ENCODE measurements around the gene SLC6A18.

SLC6A18 gene

GRCh38 chr5:1225081-1225480 lies at the start of gene SLC6A18:
Gene SLC6A18 (plus strand): TSS chr5:1225381. CDS start chr5:1225478, 97 bp downstream.
- no peak for TF ChIP-seq CTCF (IDR thresholded peaks at IDR 0.05; ENCODE audit: low read depth, low read length)
- H3K4me3 ChIP-seq (ENCODE audit: low read depth, low read length) = no peak within 1 kb of the TSS
- in situ Hi-C loops (cut with HindIII; ENCODE audit: low sequenced_read_pairs) = no loop called here
- DNase-seq (ENCODE audit: low read depth, low spot score) = no peak

- no peak for DNase-seq (ENCODE audit: low read depth, low spot score)
- no peak for TF ChIP-seq CTCF (IDR thresholded peaks at IDR 0.05; ENCODE audit: low read depth, low read length)
- no peak overlapping the region for H3K4me3 ChIP-seq (ENCODE audit: low read depth, low read length)
- in situ Hi-C loops (cut with HindIII; ENCODE audit: low sequenced_read_pairs) = no loop called here
Measured at GRCh38 chr5:1175801-1176472, 49.2 kb upstream of the SLC6A18 start.

DNA sequence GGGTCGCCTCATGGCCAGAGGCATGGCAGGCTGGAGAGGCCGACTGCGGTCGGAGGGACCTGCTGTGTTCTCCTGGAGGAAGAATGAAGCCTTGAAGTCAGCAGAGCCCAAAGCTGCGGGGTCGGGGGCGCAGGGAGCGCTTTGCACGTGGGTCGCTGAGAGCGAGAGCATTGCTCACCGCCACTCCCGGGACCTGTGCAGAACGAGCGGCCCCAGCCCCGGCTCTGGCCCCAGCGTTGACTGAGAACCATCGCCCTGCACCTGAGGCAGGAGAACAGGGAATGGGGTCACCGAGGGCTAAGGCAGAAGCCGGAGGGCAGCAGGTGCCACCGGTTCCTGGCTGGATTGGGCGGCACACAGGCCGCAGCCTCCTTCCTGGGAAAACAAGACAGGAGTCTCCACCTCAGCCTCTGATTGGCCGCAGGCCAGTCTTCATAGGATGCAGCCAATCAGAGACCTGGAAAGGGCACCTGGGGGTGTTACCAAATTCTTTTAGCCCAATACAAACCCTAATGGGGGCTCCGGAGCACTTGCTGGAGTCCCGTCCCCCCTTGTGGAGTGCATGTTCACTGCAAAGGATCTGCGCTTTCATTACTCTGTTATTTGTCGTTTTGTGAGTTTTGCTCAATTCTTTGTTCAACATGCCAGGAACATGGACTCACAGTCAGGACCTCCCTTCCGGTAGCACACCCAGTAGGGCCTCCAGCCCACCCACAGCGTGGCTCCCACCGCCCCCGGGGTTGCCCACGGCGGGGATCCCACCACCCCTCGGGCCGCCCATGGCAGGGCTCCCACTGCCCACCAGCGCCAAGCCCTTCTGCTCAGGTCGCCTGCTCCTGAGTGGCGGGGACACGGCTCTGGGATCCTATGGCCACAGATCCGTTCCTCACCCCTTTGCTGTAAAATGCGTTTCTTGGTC lies 48.4 kb upstream of the SLC6A18 start:
- TF ChIP-seq CTCF (IDR thresholded peaks at IDR 0.05; ENCODE audit: low read depth, low read length) = no peak
- no peak overlapping the region for H3K4me3 ChIP-seq (ENCODE audit: low read depth, low read length)
- in situ Hi-C loops (cut with HindIII; ENCODE audit: low sequenced_read_pairs) = no loop called here
- DNase-seq (ENCODE audit: low read depth, low spot score) = no peak

DNA sequence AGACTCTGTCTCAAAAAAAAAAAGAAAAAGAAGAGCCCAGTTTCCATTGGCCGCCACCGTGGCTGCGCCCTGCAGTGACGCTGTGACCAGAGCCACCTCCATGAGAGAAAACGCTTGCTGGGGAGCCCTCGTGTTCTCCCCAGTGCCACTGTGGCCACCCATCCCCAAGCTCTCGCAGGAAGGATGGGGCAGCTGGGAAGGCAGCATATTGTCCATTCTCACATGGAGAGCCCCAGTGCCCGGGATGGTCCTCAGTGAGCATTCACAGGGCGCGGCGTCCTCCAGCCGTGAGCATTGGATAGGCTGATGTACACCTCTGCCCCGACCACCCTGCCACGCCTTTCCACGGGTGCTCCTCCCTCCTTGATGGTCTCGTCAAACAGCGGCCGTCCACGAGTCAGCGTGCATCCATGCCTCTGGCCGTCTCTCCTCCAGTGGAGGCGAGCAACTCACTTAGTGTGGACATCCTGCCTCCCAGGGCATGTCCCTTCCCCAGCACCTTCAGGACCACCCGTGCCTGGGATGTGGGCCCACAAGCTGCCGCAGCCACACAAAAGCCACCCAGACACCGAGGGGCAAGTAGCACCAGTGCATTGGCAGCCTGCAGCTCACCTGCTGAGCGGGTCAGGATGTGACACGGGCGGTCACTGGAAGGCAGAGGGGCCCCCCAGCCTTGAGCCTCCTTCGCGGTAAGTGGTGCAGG lies 47.2 kb upstream of the SLC6A18 start:
- no peak for DNase-seq (ENCODE audit: low read depth, low spot score)
- no peak overlapping the region for H3K4me3 ChIP-seq (ENCODE audit: low read depth, low read length)
- TF ChIP-seq CTCF (IDR thresholded peaks at IDR 0.05; ENCODE audit: low read depth, low read length) = no peak
- in situ Hi-C loops (cut with HindIII; ENCODE audit: low sequenced_read_pairs) = no loop called here

DNA sequence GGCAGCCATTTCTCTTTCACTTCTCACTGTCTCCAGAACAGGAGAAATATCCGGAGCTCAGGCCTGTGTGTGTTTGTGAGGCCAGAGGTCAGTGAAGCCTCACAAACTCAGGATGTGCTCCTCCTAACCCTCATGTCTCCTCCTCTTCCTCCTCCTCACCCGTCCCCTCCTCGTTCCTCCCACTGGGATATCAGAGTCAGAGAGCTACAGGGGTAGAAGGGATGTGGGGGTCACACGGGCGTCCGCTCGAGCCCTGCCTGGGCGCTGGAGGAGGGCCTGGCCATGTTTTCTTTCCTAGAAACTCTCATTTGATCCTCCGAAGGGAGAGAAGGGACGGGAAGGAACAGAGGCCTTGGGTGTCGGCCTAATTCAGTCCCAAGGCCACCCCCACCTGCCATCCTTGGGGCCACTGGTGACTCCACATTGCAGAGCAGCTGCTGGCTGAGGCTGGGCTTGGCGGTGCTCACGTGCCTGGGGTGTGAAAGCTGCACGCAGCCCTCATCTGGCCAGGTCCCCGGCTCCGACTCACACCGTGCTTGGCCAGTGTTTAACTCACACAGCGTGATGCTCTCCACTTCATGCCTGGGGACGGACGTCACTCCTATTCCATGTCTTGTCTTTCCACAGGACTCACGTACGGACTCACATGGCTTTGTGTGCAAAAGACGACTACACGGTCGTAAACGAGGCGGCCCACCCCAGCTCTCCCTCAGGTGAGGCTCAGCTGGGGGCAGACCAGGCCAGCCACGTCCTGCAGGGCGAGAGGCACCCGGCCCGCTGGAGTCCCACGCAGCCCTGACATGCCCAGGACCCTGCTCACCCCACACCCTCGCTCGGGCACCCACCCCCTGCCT lies 46.4 kb upstream of the SLC6A18 start:
- no peak for TF ChIP-seq CTCF (IDR thresholded peaks at IDR 0.05; ENCODE audit: low read depth, low read length)
- in situ Hi-C loops (cut with HindIII; ENCODE audit: low sequenced_read_pairs) = no loop called here
- H3K4me3 ChIP-seq (ENCODE audit: low read depth, low read length) = no peak overlapping the region
- DNase-seq (ENCODE audit: low read depth, low spot score) = no peak

DNA sequence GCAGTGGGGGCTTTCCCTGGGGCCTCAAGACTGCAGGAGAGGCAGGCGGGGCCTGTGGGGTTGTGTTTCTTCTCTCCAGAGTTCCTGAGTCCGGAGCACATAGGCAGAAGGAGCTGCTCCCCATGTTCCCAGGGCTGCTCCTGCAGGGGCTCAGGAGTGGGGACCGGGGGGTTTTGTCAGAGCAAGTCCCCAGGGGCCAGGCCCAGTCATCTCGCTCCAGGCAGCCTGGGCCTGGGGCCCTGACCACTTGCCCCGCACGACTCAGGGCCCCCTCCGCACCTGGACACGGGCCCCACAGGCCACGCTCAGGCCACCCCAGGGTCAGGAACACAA lies 45.8 kb upstream of the SLC6A18 start:
- no peak for DNase-seq (ENCODE audit: low read depth, low spot score)
- in situ Hi-C loops (cut with HindIII; ENCODE audit: low sequenced_read_pairs) = no loop called here
- no peak for TF ChIP-seq CTCF (IDR thresholded peaks at IDR 0.05; ENCODE audit: low read depth, low read length)
- H3K4me3 ChIP-seq (ENCODE audit: low read depth, low read length) = no peak overlapping the region

Data from astrocyte of the spinal cord (primary cell).